Activated CD4-positive, alpha-beta T cell treated with anti-CD3 and anti-CD28 coated beads for 1 hour (primary cell): ENCODE results near the gene SLC16A7.

Experiments
- DNase-seq: peaks from one replicate; pipeline ENCODE4 v3.0.0-alpha.2; 2020

SLC16A7 gene

GRCh38 chr12:59672273-59672672 is 76.4 kb downstream of the SLC16A7 start:
- DNase-seq, result no peak

- no peak for DNase-seq
Measured at GRCh38 chr12:59675461-59675860, 79.6 kb downstream of the SLC16A7 start.

GRCh38 chr12:59677857-59678256 is 82.0 kb downstream of the SLC16A7 start:
- DNase-seq, result no peak

- no peak for DNase-seq
Measured at GRCh38 chr12:59678759-59679411, 83.1 kb downstream of the SLC16A7 start.

- DNase-seq, result no peak
Measured at GRCh38 chr12:59689776-59690175, 93.9 kb downstream of the SLC16A7 start.

- DNase-seq, result no peak
Measured at GRCh38 chr12:59695379-59695778, 99.5 kb downstream of the SLC16A7 start.

GRCh38 chr12:59698600-59698999 is 102.8 kb downstream of the SLC16A7 start:
- no peak for DNase-seq

GRCh38 chr12:59699421-59700152 is 103.8 kb downstream of the SLC16A7 start:
- no peak for DNase-seq

GRCh38 chr12:59700153-59700450 is 104.3 kb downstream of the SLC16A7 start:
- DNase-seq, result no peak

- DNase-seq, result no peak
Measured at GRCh38 chr12:59708064-59708463, 112.2 kb downstream of the SLC16A7 start.

GRCh38 chr12:59708484-59708883 is 112.7 kb downstream of the SLC16A7 start:
- no peak for DNase-seq

GRCh38 chr12:59710004-59710628 is 114.3 kb downstream of the SLC16A7 start:
- DNase-seq, result no peak

- no peak for DNase-seq
Measured at GRCh38 chr12:59710964-59711363, 115.1 kb downstream of the SLC16A7 start.

- no peak for DNase-seq
Measured at GRCh38 chr12:59715434-59715833, 119.6 kb downstream of the SLC16A7 start.

GRCh38 chr12:59716043-59716442 is 120.2 kb downstream of the SLC16A7 start:
- DNase-seq, result no peak

GRCh38 chr12:59717436-59717835 is 121.6 kb downstream of the SLC16A7 start:
- no peak for DNase-seq

GRCh38 chr12:59719701-59720100 is 123.9 kb downstream of the SLC16A7 start:
- no peak for DNase-seq

- no peak for DNase-seq
Measured at GRCh38 chr12:59723520-59723919, 127.7 kb downstream of the SLC16A7 start.

GRCh38 chr12:59724011-59724695 is 128.3 kb downstream of the SLC16A7 start:
- DNase-seq, result no peak

- no peak for DNase-seq
Measured at GRCh38 chr12:59733200-59733599, 137.4 kb downstream of the SLC16A7 start.

GRCh38 chr12:59734371-59734770 is 138.5 kb downstream of the SLC16A7 start:
- DNase-seq, result no peak

- no peak for DNase-seq
Measured at GRCh38 chr12:59735231-59735630, 139.4 kb downstream of the SLC16A7 start.

- DNase-seq, result no peak
Measured at GRCh38 chr12:59736359-59736758, 140.5 kb downstream of the SLC16A7 start.

GRCh38 chr12:59736786-59737185 is 141.0 kb downstream of the SLC16A7 start:
- DNase-seq, result no peak
